GM12872 (cell line): ENCODE results near the gene SLC24A4.
A peak's percentile ranks its signal among the peaks of the same experiment; 100 is the strongest.

Experiments
- TF ChIP-seq, protein P1 (sequence below): IDR thresholded peaks from 3 replicates; pipeline ENCODE4 v1.5.1; 2011; ENCODE audit warnings: low read depth, mild to moderate bottlenecking, low read length, moderate library complexity; ENCODE audit not compliant: insufficient read depth

The SLC24A4 gene

GRCh38 chr14:92452471-92452870 is 129.5 kb downstream of the SLC24A4 start:
- TF ChIP-seq, protein P1, sequence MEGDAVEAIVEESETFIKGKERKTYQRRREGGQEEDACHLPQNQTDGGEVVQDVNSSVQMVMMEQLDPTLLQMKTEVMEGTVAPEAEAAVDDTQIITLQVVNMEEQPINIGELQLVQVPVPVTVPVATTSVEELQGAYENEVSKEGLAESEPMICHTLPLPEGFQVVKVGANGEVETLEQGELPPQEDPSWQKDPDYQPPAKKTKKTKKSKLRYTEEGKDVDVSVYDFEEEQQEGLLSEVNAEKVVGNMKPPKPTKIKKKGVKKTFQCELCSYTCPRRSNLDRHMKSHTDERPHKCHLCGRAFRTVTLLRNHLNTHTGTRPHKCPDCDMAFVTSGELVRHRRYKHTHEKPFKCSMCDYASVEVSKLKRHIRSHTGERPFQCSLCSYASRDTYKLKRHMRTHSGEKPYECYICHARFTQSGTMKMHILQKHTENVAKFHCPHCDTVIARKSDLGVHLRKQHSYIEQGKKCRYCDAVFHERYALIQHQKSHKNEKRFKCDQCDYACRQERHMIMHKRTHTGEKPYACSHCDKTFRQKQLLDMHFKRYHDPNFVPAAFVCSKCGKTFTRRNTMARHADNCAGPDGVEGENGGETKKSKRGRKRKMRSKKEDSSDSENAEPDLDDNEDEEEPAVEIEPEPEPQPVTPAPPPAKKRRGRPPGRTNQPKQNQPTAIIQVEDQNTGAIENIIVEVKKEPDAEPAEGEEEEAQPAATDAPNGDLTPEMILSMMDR = no peak

DNA sequence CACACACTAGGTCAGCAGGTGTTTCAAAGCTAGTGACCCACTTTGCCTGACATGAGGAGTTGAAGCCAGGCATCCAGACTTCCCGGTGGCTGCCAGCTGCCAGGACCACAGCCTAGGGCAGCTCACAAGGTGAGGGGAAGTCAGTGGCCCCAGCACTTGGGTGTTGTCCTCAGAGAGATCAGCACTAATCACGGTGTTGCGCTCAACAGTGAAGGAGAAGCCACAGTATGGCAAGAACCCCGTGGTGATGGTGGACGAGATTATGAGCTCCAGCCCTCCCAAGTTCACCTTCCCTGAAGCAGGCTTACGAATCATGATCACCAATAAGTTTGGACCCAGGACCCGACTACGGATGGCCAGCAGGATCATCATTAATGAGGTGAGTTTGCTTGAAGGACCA is 130.7 kb downstream of the SLC24A4 start:
- TF ChIP-seq, protein P1 = no peak

GRCh38 chr14:92455231-92455630 is 132.3 kb downstream of the SLC24A4 start:
- TF ChIP-seq, protein P1 = no peak

DNA sequence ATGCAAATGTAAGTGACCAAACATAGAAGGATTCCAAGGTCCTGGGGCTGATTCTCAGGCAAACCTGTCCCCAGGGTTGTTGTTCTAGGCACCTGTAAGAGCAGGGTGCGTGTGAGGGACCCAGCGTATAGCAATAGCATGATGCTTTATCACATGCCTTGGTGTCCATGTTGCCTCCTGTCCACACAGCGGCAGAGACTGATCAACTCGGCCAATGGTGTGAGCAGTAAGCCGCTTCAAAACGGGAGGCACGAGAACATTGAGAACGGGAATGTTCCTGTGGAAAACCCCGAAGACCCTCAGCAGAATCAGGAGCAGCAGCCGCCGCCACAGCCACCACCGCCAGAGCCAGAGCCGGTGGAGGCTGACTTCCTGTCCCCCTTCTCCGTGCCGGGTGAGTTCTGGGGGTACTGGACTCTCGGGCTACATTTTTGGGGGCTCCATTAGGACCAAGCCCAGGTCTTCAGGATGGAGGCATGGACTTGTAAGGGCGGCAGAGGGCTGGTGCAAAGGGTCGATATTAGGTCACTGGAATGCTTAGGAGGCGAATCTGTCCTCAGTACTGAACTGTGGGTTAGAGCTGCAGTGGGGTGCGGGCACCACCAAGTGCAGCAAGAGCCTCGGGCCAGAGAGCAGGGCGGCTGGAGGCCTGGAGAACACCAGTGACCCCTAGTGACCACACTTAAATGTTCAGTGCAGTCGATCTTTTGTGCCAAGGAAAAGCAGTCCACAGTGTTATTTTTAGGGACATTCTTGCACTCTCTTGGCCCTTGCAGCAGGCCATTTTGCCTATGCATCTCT is 133.4 kb downstream of the SLC24A4 start:
- TF ChIP-seq, protein P1 = peak; percentile 76

GRCh38 chr14:92457016-92457565 is 134.1 kb downstream of the SLC24A4 start:
- TF ChIP-seq, protein P1 = no peak

DNA sequence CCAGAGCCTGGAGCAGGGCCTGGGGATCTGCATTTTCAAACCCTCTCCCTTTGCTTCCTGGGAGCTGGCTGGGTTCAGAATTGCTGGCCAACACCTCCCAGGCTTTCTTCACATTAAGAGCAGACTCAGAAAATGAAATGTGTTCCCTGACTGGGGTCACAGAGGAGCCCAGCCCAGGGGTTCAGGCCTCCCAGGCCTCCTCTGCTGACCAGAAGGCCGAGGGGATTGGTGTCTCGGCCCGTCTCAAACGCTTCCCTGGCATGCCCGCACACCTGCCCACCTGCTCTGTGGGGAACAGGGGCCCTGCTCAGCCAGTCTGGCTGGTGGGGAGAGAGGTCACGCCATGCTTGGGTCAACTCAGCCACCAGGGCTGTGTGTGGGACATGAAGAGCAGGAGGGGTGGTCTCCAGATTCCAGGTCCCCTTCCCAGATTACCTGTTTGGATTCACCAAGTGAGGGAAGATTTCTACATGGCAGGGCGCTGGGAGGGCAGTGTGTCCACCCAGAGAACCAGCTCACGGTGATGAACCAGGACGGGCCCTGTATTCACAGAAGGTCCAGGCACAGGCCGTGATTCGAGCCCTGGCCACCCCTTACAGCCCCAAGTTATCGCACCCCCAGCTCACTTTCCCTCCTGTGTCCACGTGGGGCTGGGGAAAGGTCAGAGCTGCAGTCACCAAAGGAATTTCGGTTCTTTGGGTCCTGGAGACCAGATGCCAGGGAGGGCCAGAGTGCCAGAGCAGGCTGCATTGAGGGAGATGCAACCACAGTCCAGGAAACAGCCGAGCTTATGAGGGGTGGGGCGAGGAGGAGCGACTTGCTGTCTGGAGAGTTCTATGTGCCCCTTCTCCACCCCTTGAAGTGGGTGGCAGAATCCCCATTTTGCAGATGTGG is 135.4 kb downstream of the SLC24A4 start:
- TF ChIP-seq, protein P1 = no peak

DNA sequence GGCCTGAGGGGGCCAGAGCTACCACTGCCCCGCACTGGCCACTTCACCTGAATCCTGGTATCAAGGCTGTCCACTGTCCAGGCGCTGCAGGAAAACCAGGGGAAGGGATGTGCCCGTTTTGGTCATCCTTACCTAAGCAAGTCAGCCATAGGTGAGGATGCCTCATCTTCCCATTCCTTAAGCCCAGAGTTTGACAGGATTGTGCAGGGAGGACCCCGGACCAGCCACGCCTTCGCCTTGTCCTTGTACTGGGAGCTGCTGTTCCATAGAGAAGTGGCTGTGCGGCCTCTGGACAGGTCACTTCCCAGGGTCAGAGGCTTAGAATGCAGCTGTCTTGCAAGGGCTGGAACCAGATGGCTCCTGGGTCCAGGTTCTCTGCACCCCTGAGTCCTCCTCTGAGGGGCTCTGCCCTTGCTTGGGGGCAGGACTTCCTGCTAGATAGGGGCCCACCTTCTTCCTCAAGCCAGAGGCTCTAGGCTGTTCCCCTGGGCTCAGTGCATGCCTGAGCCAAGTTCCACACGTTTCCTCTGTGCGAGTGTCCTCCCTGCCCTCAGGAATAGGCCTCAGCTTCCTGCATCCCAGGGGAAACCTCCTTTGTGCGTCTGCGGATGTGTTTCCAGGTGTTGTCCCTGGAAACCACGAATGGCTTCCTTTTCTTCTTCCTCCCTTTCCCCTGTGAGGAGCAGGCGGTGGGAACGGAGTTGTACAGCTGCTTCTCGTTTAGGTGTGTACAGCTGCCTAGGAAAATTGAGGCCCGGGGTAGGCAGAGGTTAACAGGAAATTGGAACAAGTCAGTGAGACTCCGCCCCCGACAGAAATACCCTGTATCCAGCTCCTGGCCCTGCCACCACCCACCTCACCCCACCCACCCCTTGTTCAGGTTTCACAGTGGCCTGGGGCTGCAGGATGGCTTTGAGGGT is 136.3 kb downstream of the SLC24A4 start:
- TF ChIP-seq, protein P1 = no peak
